BE2C (cell line): ENCODE data around the gene SEMA3C.

ENCODE experiments used
- DNase-seq: peaks from one replicate; pipeline ENCODE4 v3.0.0-alpha.2; 2020
- H3K27me3 ChIP-seq: fragments of 250-450 bp; sonication (Bioruptor Pico); 2 replicates; pipeline ENCODE4 v1.5.1; 2020; ENCODE audit warnings: mild to moderate bottlenecking
- H3K36me3 ChIP-seq: fragments of 250-450 bp; sonication (Bioruptor Pico); 2 replicates; pipeline ENCODE4 v1.5.1; 2020; ENCODE audit warnings: mild to moderate bottlenecking
- H3K4me1 ChIP-seq: fragments of 250-450 bp; sonication (Bioruptor Pico); 2 replicates; pipeline ENCODE4 v1.5.1; 2020
- H3K4me3 ChIP-seq: 2 replicates; pipeline ENCODE4 v1.5.1; 2011; ENCODE audit warnings: low read depth, low read length
- H3K9me3 ChIP-seq: fragments of 250-450 bp; sonication (Bioruptor Pico); 2 replicates; pipeline ENCODE4 v1.5.1; 2020
- TF ChIP-seq, protein P1 (sequence below): IDR thresholded peaks from 2 replicates; pipeline ENCODE4 v1.5.1; 2012; ENCODE audit warnings: mild to moderate bottlenecking, low read depth, low read length

The SEMA3C gene

DNA sequence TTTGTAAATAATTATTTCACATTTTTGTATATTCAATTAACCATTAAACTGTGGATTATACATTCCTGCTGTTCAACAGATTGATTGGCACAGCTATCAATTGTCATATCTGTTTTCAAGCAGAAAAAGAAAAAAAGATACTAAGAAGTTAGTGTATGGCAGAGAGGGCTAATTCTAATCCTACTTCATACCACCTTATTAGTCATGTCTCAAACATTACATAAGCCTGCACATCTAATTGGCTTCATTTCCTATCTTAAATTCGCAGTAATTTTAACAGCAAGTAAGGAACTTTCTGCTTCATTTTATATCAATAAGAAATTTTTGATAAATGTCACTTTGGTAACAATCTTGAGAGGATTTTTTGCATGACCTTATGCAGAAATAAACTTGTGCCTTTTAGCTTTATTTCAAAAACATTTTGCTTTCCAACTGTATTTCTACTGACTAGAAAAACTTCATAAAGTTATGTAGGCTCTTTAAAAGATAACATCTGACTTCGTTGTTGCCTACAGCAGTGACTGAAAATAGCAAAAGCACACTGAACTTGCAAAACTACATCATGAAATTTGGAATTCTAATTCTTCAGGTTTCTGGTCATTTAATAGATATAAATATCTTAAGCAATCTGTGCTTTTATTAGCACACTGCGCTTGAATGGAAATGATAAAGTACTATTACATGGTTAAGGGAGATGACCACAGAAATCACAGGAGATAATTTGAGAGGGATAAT lies 111.5 kb downstream of the SEMA3C start:
- Histone ChIP-seq H3K4me3 (no peak overlapping the region), H3K27me3 (no peaks in the 10 kb centered on the region), H3K36me3 (no peaks in the 10 kb centered on the region), H3K9me3 (no peaks in the 10 kb centered on the region), H3K4me1 (no peaks in the 10 kb centered on the region)
- TF ChIP-seq, protein P1, sequence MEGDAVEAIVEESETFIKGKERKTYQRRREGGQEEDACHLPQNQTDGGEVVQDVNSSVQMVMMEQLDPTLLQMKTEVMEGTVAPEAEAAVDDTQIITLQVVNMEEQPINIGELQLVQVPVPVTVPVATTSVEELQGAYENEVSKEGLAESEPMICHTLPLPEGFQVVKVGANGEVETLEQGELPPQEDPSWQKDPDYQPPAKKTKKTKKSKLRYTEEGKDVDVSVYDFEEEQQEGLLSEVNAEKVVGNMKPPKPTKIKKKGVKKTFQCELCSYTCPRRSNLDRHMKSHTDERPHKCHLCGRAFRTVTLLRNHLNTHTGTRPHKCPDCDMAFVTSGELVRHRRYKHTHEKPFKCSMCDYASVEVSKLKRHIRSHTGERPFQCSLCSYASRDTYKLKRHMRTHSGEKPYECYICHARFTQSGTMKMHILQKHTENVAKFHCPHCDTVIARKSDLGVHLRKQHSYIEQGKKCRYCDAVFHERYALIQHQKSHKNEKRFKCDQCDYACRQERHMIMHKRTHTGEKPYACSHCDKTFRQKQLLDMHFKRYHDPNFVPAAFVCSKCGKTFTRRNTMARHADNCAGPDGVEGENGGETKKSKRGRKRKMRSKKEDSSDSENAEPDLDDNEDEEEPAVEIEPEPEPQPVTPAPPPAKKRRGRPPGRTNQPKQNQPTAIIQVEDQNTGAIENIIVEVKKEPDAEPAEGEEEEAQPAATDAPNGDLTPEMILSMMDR, result no peak
- no peak for DNase-seq

DNA sequence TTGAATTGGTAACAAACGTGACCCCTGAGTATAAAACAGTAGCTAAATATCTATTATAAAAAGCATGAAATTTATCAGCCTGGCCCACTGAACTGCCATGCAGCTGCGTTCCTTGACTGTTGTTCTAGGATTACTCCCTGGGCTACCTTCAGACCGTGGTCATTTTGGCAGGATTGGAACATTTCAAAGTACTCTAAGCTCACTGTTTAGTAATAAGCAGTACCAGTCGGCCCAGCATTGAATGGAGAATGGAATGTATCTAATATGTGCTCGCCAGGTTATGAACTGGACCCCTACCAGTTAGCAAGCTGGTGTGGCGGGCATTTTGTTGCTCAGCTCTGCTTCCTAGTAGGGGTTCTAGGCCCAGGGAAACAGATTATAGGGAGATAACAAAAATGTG lies 112.2 kb downstream of the SEMA3C start:
- no peak for DNase-seq
- TF ChIP-seq, protein P1, result no peak

DNA sequence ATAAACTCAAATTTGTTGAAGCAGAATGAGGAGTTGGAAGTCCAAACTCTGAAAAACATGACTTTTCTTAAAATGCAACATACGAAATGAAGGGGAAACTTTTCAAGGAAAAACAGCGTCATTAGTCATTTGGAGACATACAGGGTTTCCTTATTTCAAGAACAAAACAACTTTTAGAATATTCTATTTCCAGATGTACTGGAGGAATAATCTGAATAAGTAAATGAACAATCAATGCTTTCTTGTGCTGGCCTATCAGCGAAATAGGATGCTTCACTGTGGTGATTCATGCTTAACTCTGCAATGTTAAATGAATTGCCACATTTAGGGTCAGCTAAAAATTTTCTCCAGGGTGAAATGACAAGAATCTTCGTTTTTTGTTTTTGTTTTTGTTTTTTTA lies 114.3 kb downstream of the SEMA3C start:
- Histone ChIP-seq H3K27me3 (no peaks in the 10 kb centered on the region), H3K36me3 (no peaks in the 10 kb centered on the region), H3K4me3 (no peak overlapping the region), H3K9me3 (no peaks in the 10 kb centered on the region), H3K4me1 (no peaks in the 10 kb centered on the region)
- DNase-seq, result no peak
- TF ChIP-seq, protein P1, result no peak

More for the DNA sequence above, 112.2 kb downstream of the SEMA3C start:
- Histone ChIP-seq H3K9me3 (no peaks in the 10 kb centered on the region), H3K27me3 (no peaks in the 10 kb centered on the region), H3K4me3 (no peak overlapping the region), H3K36me3 (no peaks in the 10 kb centered on the region), H3K4me1 (no peaks in the 10 kb centered on the region)

DNA sequence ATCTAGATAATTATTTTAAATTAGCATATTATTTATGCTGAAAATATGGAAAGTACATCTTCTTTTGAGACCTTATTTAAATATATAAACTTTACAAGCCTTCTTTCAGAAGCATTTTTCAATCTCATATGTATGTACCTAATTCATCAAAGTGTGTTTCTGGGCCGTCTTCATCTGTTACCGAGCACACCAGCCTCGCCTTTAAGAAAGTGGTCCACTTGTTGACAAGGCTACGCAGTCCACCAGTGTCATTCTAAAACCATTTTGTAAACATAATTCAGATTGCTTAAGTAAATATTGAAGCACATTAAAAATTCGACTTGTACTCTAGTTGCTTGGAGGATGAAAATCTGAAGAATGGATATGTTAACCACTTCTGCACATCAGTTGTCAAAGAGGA lies 116.3 kb downstream of the SEMA3C start:
- Histone ChIP-seq H3K27me3 (no peaks in the 10 kb centered on the region), H3K4me3 (no peak overlapping the region), H3K4me1 (no peaks in the 10 kb centered on the region), H3K36me3 (no peaks in the 10 kb centered on the region), H3K9me3 (no peaks in the 10 kb centered on the region)
- TF ChIP-seq, protein P1, result no peak
- DNase-seq, result no peak

DNA sequence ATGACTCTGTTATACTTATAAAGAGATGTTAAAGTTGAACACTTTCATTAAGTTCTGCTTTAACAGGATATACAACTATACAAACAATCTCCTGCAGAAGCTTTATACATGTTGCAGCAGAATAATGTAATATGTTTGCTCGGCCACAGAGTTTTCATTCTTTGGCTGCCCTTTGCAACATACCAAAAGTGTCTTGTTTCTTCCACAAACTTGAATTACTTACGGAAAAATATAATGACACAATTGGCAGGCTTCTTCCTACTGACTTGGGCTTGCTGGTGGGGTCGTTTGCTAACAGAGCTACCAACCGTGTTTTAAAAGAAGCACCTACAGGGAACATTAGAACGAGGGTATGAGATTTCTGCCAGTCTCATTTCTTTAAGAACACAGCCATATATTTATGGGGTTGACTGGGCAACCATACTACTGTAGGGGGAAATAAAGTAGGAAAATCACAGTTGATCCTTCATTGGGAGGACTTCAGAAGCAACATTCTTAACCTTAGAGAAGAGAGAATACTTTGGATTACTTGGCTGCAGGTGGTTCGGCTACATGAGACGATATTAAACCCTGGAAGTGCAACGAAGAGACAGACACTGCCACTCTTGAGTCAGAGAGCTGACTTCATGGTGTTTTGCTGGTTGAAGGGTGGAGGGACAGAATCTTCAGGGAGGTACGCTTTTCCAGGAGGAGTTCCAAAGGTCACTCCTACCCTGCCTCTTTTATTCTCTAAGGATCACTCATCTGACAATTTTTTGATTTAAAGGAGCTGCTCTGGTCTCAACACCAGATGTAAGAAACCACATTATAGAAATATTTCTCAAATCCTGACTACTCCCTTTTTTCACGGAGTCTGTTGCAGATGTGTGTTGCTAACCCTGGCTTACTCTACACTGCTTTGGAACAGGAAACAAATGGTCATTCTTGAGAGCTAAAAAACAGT lies 123.9 kb downstream of the SEMA3C start:
- H3K4me1 ChIP-seq, result peaks cover 28% of the 10 kb centered on the region
- TF ChIP-seq, protein P1, result no peak
- no peaks in the 10 kb centered on the region for H3K36me3 ChIP-seq
- no peak for DNase-seq
- H3K9me3 ChIP-seq, result no peaks in the 10 kb centered on the region
- H3K4me3 ChIP-seq, result no peak overlapping the region
- H3K27me3 ChIP-seq, result no peaks in the 10 kb centered on the region
